GM19193 (cell line): ENCODE results near the gene CCL22.

Experiments
- POLR2A ChIP-seq: IDR thresholded peaks from 4 replicates; pipeline ENCODE4 v1.6.1; 2011; ENCODE audit not compliant: insufficient read depth, insufficient read length; ENCODE audit errors: extremely low read depth

The CCL22 gene

GRCh38 chr16:57361404-57361803 is 2.8 kb downstream of the CCL22 start:
- TF ChIP-seq POLR2A = no peak

- TF ChIP-seq POLR2A = no peak
These were observed 5.6 kb downstream of the CCL22 start for GRCh38 chr16:57364143-57364542.

- peak; percentile 52 for TF ChIP-seq POLR2A
These were observed 8.0 kb downstream of the CCL22 start for GRCh38 chr16:57366544-57367040.

- no peak for TF ChIP-seq POLR2A
These were observed 8.7 kb downstream of the CCL22 start for GRCh38 chr16:57367116-57367752.

- TF ChIP-seq POLR2A = no peak
These were observed 13.2 kb downstream of the CCL22 start for GRCh38 chr16:57371494-57372371.

GRCh38 chr16:57372372-57373116 is 14.0 kb downstream of the CCL22 start, which contains the start of gene CX3CL1:
Gene CX3CL1 (plus strand): TSS chr16:57372490. CDS start chr16:57372569, 79 bp downstream.
- no peak for TF ChIP-seq POLR2A

- no peak for TF ChIP-seq POLR2A
These were observed 14.7 kb downstream of the CCL22 start for GRCh38 chr16:57373117-57373947.

- TF ChIP-seq POLR2A = no peak
These were observed 15.5 kb downstream of the CCL22 start for GRCh38 chr16:57374067-57374534.

GRCh38 chr16:57376313-57376818 is 17.8 kb downstream of the CCL22 start:
- no peak for TF ChIP-seq POLR2A

- TF ChIP-seq POLR2A = peak; percentile 24
These were observed 18.7 kb downstream of the CCL22 start for GRCh38 chr16:57377080-57377841.

GRCh38 chr16:57379579-57379978 is 21.0 kb downstream of the CCL22 start:
- no peak for TF ChIP-seq POLR2A

GRCh38 chr16:57380671-57381462 is 22.3 kb downstream of the CCL22 start:
- TF ChIP-seq POLR2A = no peak
